Heart right ventricle (tissue), 16 donors: ENCODE data around the gene KANSL1. TPM values are rescaled to one million over a fixed set of nuclear protein-coding genes. Genes with fewer than 3 reads are reported as not detected.

ENCODE experiments used
- ATAC-seq, 8 donors: fragments of 200-7000 bp; cut with Tn5 transposase; one replicate each; pipeline ENCODE4 v1.9.1; 2020; ENCODE audit warnings: mild to moderate bottlenecking in 8 of 8, moderate library complexity in 8 of 8, moderate number of reproducible peaks in 1 of 8
- DNase-seq, 2 donors: peaks; one replicate each; pipeline ENCODE4 v3.0.0-alpha.2; 2020
- H3K27ac ChIP-seq, 10 donors: fragments of 200-600 bp; sonication (generic) in 2 of 10; one replicate each; pipeline versions ENCODE4 v1.5.0 to v1.8.0; 2020 to 2022; ENCODE audit warnings: mild to moderate bottlenecking in 3 of 10
- H3K27me3 ChIP-seq, 7 donors: fragments of 200-600 bp; one replicate each; pipeline ENCODE4 v1.8.0; 2021 to 2022; ENCODE audit warnings: mild to moderate bottlenecking in 2 of 7
- H3K36me3 ChIP-seq, 9 donors: fragments of 200-600 bp; sonication (generic) in 1 of 9; one replicate each; pipeline versions ENCODE4 v1.5.0 to v1.8.0; 2020 to 2022; ENCODE audit warnings: mild to moderate bottlenecking in 2 of 9
- H3K4me1 ChIP-seq, 9 donors: fragments of 200-600 bp; sonication (generic) in 1 of 9; one replicate each; pipeline versions ENCODE4 v1.5.0 to v1.8.0; 2020 to 2022; ENCODE audit warnings: mild to moderate bottlenecking in 4 of 9
- H3K4me3 ChIP-seq, 10 donors: fragments of 200-600 bp; sonication (generic) in 2 of 10; one replicate each; pipeline versions ENCODE4 v1.5.0 to v1.8.0; 2020 to 2022; ENCODE audit warnings: mild to moderate bottlenecking in 7 of 10, moderate library complexity in 2 of 10
- H3K9me3 ChIP-seq, 11 donors: fragments of 200-600 bp in 10 of 11; sonication (generic) in 2 of 11; one replicate each; pipeline versions ENCODE4 v1.5.0 to v1.8.0; 2013 to 2022; ENCODE audit warnings: mild to moderate bottlenecking in 2 of 11, control low read depth in 1 of 11, moderate library complexity in 1 of 11
- CTCF ChIP-seq, 9 donors: fragments of 200-600 bp; sonication (generic) in 2 of 9; IDR thresholded peaks; one replicate each; pipeline versions ENCODE4 v1.5.0 to v1.8.0; 2021 to 2022; ENCODE audit warnings: antibody characterized with exemption in 9 of 9, mild to moderate bottlenecking in 5 of 9, moderate library complexity in 1 of 9
- WGBS, 2 donors: extraction: QIAGEN DNeasy Blood & Tissue Kit; methylation state at CpG; one replicate each; pipeline ENCODE4 v1.1.7; 2013; ENCODE audit warnings: inconsistent platforms in 1 of 2; 5-methylcytosine and 5-hydroxymethylcytosine counted together
- intact Hi-C, 10 donors: fragments of 100-400 bp; cut with DNase I; formaldehyde crosslinking; loops; one replicate each; pipeline versions ENCODE4 v1.11.1 to v1.14.2; 2022
- polyA plus RNA-seq, 2 donors: library from polyadenylated mRNA; stranded (reverse); fragments of 200-250 nt; gene quantifications; one replicate each; pipeline ENCODE4 v1.2.3, GENCODE V29; 2013
- total RNA-seq, 10 donors: library from RNA; stranded (reverse); fragmentation: NEBNext Ultra II Directional in 3 of 10; extraction: Animal tissue kit (Norgen Biotek cat#: 25700) in 3 of 10; gene quantifications; one replicate each; pipeline versions ENCODE4 v1.2.1 to v1.2.4, GENCODE V29; 2021 to 2023
- donor health status: Arrhythmogenic right ventricular cardiomyopathy.
- donor health status: ischemic (EF 13 %, LVEDD 7.1; RV severe dilation, severe dysfunction).
- donor health status: healthy with polysubstance abuse.
- donor health status: DM: no; HTN: yes; CAD: no.
- donor health status: DM: no; HTN: no; CAD: no.
- donor health status: ischemic (EF 25% LVEDD 6.9; RV normal size, moderate dysfunction).
- donor health status: ischemic (EF 25% LVEDD 5.7; RV mildly dilated, moderate dysfunction).
- donor health status: healthy.
- donor health status: DM: yes; HTN: yes; CAD: no.
- donor health status: Ischemic cardiomyopathy.
- donor health status: ischemic (EF 35%, LVEDD 5.7; RV mildly dilated, moderate dysfunction).
- donor health status: nonischemic (EF 11% LVEDD 7.7; RV severe dilation, severe dysfunction).
- donor health status: DM: yes; HTN: yes; CAD: no.
- donor health status: PGD.
- donor health status: ischemic (EF 29% LVEDD 5.4; RV normal size, mild dysfunction).
- donor health status: nonischemic (EF 23%, LVEDD 6.1; RV moderate dilation, normal function).

Gene KANSL1
- total and polyA plus RNA-seq, 12 donors: 8.2 to 52.5 (median 41.1) TPM

- H3K27ac ChIP-seq: no peak overlapping the region
- no peak for ATAC-seq
Measured at GRCh38 chr17:45983614-45984310, 209.5 kb downstream of the KANSL1 start.

GRCh38 chr17:45982791-45983613 lies 210.2 kb downstream of the KANSL1 start:
- TF ChIP-seq CTCF (IDR thresholded peaks at IDR 0.05): no peak
- H3K4me3 ChIP-seq: no peak overlapping the region
- H3K27me3 ChIP-seq: no peaks in the 10 kb centered on the region
- DNase-seq: no peak
- H3K9me3 ChIP-seq: no peaks in the 10 kb centered on the region
- no peaks in the 10 kb centered on the region for H3K4me1 ChIP-seq
- WGBS, 2 donors: 90 to 91% methylated on average over 41 of the region's 41 CpGs
- no peaks in the 10 kb centered on the region for H3K36me3 ChIP-seq
- ATAC-seq: peak in 2 of 8 donors; percentile 19 to 40
- no peak overlapping the region for H3K27ac ChIP-seq
- intact Hi-C loops: no loop called here

More at GRCh38 chr17:45983614-45984310, 209.5 kb downstream of the KANSL1 start:
- DNase-seq: no peak
- H3K4me1 ChIP-seq: no peaks in the 10 kb centered on the region
- no peaks in the 10 kb centered on the region for H3K27me3 ChIP-seq
- no peak for TF ChIP-seq CTCF (IDR thresholded peaks at IDR 0.05)
- intact Hi-C loops: no loop called here
- H3K36me3 ChIP-seq: no peaks in the 10 kb centered on the region
- H3K9me3 ChIP-seq: no peaks in the 10 kb centered on the region
- H3K4me3 ChIP-seq: no peak overlapping the region
- 73 to 76% methylated on average over 31 of the region's 31 CpGs for WGBS, 2 donors

- no peaks in the 10 kb centered on the region for H3K9me3 ChIP-seq
- ATAC-seq: no peak
- no peak for DNase-seq
- TF ChIP-seq CTCF (IDR thresholded peaks at IDR 0.05): no peak
- H3K4me3 ChIP-seq: no peak overlapping the region
- H3K27ac ChIP-seq: no peak overlapping the region
- intact Hi-C loops: no loop called here
- H3K36me3 ChIP-seq: no peaks in the 10 kb centered on the region
- no peaks in the 10 kb centered on the region for H3K4me1 ChIP-seq
- no peaks in the 10 kb centered on the region for H3K27me3 ChIP-seq
- WGBS, 2 donors: 83 to 84% methylated on average over 7 of the region's 7 CpGs
Measured at GRCh38 chr17:45981306-45981705, 211.9 kb downstream of the KANSL1 start.

GRCh38 chr17:45980855-45981254 lies 212.4 kb downstream of the KANSL1 start:
- no peaks in the 10 kb centered on the region for H3K4me1 ChIP-seq
- no peak overlapping the region for H3K4me3 ChIP-seq
- intact Hi-C loops: no loop called here
- no peak overlapping the region for H3K27ac ChIP-seq
- H3K27me3 ChIP-seq: no peaks in the 10 kb centered on the region
- TF ChIP-seq CTCF (IDR thresholded peaks at IDR 0.05): no peak
- ATAC-seq: no peak
- no peaks in the 10 kb centered on the region for H3K9me3 ChIP-seq
- 89% methylated on average over 6 of the region's 6 CpGs for WGBS, 2 donors
- no peaks in the 10 kb centered on the region for H3K36me3 ChIP-seq
- no peak for DNase-seq

Other genes starting within 250 kb of the KANSL1 start
- gene STH, start 194.2 kb downstream of the KANSL1 start, total RNA-seq: not detected
- not detected for gene STH, start 194.2 kb downstream of the KANSL1 start, polyA plus RNA-seq
- gene LRRC37A, start 101.7 kb upstream of the KANSL1 start, total RNA-seq: 1 to 10 TPM in 7 of 10 donors, under 1 TPM in 3; 0.19 to 4.1 (median 1.2) TPM
- gene LRRC37A, start 101.7 kb upstream of the KANSL1 start, polyA plus RNA-seq: 1 to 10 TPM in 1 of 2 donors, under 1 TPM in 1; 0.36 to 1.8 TPM
- gene ARL17B, start 168.3 kb upstream of the KANSL1 start, total RNA-seq: 10 to 100 TPM in 2 of 10 donors, 1 to 10 TPM in 8; 3.6 to 16.0 (median 8.5) TPM
- 1 to 10 TPM; 5.5 to 7.5 TPM for gene ARL17B, start 168.3 kb upstream of the KANSL1 start, polyA plus RNA-seq